LoVo (cell line): ENCODE measurements around the gene PERCC1.

Experiments
- DNase-seq: peaks from one replicate; pipeline ENCODE4 v3.0.0-alpha.2; 2016; ENCODE audit warnings: low spot score

PERCC1 gene

DNA sequence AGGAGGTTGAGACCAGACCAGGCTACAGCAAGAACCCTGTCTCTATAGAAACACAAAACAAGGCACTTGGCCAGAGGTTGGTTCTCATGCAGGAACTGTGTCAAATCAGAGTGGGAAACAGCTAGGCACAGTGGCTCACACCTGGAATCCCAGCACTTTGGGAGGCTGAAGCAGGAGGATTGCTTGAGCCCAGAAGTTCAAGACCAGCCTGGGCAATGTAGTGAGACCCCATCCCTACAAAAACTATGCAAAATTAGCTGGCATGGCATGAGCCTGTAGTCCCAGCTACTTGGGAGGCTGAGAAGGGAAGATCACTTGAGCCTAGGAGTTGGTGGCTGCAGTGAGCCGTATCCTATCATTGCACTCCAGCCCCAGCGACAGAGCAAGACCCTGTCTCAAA, 18.0 kb upstream of the PERCC1 start:
- DNase-seq, result no peak

DNA sequence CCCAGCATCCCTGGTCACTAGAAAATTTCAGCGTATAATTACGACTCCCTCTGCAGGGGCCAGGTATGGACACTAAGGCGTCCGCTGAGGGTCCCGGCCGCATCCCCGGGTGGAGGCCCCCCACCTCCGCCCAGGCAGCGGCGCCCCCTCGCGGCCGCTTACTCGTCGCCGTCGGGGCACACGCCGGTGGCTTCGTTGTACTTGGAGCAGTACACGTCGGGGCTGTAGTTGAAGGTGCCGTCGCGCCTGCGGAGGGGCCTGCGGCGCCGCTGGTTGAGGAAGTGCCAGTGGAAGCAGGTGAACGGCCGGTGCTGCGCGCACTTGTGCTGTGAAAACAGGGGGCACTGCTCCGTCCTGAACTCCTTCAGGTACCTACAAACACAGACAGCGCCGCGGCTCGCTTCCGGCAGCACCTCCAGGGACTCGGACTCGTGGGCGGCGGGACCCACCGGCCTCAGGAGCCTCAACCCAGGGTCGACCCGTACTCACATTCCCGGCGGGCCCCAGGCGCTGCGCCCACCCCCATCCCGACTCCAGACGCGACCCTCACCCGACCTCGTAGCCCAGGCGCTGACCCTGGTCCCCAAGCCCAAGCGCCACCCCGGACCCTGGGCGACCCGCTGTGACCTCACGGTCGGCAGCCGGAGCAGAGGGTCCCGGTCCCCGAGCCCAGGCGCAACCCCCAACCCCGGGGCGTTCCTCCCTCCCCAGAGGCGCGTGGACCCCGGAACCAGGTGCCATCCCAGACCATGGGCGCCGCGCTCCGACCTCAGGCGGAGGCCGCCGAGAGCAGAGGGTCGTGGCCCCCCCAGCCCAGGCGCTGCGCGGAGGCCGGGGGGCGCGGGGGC, 17.0 kb upstream of the PERCC1 start:
- DNase-seq, result peak; percentile 45

DNA sequence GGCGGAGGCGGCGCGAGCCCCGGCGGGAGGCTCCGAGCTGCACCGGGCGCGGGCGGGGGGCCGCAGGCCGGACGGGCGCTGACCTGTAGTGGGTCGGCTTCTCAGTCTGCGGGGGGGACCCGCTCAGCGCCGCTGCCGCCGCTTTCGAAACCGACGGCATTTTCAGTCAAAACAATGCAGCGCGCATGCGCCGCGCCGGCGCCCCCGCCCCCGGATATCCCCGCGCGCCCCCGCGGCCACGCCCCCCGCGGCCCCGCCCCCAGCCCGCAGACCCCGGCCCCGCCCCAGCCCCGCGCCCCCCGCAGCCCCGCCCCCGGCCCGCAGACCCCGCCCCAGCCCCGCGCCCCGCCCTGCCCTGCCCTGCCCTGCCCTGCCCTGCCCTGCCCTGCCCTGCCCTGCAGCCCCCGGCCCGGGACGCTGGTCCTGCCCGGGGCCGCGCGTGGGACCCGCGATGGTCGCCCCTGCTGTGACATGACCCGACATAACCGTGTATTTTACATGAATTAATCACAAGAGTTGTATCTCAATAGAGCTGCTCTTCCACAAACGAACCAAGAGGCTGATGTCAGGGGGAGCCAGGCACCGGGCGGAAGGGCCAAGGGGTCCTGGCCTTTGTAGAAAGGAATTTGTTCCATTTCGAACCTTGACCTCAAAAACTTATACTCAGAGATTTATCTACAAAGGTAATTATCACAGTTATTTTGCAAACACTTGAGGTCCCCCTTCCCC, 16.2 kb upstream of the PERCC1 start, which contains the start of gene UNKL:
Gene UNKL, minus strand, starts transcription at position 173 of the 729 bp plus-strand sequence. Its CDS starts 13 bp downstream, at position 160.
- peak; percentile 58 for DNase-seq

DNA sequence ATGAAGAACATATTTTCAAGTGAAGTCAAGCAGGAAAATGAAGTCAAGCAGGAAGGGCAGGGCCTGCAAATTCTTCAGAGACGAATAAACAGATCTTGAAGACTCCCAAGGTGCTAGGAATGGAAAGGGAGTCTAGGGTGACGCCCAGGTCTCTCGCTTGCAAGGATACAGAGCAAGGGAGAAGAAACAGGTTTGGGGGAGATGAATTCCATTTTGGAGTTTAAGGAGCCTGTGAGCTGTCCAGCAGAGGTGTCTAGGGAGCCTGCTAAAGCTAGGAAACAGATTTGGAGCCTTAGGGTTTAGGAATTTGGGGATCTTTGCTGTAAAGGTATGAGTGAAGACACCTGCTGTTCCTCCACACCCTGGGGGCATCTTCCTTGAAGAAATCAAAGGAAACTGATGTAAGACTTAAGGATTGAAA, 14.3 kb upstream of the PERCC1 start:
- peak; percentile 23 for DNase-seq

DNA sequence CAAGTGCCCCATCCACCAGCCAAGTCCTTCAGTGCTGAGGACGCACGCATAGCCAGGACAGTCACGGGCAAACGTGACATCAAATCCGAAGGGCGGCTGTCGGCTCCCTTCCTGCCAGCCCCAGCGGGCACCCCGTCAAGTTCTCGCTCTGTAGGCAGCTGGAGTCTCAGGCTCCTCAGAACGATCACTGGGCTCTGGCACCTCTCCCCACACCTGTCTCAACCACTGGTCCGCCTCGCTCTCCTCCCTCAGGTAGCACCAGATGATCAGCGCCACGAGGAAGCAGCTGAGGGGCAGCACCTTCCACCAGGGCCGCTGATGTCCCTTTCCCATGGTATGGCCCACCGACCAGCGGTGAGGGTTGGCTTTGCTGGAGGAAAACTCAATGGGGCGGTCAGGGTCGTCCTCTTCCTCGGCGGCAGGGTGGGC, 10.8 kb upstream of the PERCC1 start:
- DNase-seq, result no peak

DNA sequence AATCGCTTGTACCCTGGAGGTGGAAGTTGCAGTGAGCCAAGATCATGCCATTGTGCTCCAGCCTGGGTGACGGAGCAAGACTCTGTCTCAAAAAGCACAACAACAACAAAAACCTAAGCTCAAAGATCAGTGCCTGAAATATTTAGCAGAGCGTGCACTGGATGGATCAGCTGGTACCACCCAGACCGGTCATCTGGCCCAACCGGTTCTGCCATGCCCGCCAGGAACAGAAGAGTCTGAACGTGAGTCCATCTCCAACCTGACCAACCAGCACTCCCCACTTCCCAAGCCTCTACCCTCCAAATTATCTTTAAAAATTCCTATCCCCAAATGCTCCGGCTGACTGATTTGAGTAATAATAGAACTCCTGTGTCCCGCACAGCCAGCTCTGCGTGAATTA, 8.8 kb upstream of the PERCC1 start:
- no peak for DNase-seq

DNA sequence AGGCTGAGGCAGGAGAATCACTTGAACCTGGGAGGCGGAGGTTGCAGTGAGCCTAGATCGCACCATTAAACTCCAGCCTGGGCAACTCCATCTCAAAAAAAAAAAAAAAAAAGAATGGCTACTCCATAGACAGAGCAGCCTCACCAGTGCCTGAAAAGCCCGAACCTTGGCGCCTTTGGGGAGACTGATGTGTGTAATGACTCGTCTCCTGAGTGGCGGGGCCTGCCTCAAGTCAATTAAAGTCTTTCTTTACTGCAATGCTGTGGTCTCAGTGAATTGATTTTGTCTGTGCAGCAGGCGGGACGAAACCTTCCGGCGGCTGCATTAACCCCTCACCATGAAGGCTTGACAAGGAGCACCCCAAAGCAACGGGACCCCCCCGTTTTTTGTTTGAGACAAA, 6.8 kb upstream of the PERCC1 start:
- no peak for DNase-seq

DNA sequence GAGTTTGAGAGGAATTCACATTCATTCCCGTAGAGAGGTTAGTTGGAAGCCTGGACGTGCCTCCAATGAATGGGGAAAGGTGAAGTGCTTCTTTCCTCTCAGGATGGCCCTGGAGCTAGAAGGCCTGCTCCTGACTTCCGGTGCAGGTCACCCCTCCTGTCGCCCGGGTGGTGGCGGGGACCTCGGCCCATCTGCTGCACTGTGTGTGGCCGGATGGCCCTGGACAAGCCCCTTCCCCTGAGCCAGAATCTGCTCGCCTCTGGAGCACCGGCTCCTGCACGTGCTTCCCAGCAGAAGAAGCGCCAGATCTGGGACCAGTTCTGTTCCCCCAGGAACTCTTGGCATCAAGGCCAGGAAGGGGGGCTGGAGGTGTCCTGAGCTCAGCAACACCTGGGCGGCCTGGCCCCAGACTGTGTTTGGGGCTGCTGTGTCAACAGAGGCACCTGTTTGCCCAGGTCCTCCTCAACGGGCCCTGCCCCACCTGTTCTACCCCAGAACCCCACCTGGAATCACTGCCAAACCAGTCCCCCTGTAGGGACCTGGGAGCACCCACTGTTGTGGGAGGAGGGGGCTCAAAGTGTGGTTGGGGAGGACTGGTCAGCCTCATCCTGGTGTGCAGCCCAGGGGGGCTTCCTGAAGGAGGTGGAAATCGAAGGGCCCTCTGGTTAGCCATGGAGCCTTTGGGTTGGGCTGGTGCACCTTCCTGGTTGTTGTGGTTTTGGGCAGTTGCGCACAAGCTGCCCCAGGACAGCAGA, 5.1 kb upstream of the PERCC1 start:
- no peak for DNase-seq

DNA sequence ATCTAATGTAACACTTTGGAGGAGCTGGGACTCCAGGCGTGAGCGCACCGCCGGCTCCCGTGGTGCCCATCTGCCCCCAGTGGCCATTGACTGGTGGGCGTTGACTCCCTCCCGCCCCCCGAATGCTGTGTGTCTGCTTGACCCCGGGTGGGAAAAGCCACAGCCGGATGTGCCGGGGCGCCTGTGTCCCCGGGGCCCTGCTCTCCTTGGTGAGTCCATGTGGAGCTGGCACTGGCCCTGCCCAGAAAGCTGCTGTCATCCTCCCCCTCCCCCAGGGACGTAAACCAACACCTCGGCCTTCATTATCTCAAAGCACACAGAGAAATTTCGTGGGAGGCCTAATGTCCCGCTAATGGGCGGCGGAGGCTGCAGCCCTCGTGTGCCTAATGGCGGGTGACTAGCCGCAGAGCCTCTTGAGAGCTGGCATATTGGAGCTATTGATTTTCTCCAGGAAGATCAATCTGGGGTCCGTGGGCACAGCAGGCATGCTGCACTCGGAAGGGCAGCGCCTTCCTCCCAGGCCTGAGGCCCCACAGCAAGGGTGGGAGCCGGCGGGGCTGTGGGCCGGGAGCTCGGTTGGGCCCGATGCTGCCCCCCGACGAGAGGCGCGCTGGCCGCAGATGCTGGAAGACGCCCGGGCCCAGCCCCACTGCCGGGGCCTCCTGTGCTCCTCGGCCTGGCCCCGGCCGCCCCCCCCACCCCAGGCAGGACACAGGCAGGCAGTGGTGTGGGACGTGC, 4.0 kb upstream of the PERCC1 start:
- DNase-seq, result no peak

DNA sequence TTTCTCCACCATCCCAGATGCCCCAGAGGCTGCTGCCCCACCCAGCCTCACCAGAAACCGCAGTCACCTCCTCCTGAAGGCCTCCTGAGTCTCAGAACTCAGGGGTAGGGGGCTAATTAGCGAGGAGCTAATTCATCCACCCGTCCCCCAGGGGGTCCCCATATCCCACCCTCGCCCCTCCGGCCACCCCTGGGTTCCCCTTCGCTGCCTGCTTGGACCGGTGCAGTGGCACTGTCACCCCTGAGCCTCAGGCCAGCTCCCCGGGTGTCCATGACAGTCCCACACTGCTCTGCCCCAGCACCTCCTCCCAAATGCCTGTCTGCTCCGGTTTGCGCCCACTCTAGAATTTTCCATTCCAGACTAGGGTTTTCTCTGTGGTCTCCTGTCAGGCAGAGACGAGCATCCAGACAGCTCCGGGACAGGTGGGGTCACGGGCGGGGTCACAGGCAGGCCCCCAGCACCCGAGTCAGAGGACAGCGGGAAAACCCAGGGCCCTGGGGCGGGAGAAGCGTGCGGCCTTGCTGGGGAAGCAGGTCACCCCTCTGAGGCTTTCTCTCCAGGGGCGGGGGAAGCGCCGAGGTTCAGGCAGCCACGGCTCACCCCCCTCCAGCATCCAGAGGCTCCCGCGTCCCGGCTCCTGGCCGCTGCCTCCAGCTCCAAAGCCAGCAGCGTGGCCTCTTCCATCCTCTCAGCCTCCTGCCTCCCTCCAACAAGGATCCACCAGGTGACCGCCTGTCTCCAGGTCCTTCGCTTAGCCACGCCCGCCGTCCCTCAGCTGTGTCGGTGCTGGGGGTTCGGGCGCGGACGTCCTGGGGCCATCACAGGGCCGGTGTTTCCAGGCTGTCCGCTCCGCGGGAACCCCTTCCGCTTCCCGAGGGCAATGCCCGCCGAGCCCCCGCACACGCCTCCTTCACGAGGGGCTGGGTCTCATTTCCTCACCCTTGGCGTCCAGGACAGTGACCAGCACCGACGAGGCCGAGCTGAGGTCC, 3.1 kb upstream of the PERCC1 start:
- no peak for DNase-seq

DNA sequence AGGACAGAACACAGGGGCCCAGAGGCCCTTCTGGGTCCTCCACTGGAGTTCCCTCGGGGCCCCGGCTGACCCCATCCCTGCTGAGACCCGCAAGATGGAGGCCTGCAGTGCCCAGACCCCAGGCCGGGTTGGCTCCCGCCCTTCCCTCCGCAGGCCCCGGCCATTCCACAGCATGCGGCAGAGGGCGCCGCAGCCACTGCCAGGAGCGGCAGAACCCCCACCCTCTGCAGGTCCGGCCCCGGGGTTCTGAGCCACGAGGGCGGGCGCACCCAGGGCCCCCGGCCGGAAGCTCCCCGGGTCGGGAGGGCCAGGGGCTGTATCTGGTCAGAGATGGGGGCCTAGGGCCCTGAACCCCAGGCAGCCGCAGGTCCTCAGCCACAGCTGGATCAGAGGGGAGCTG, 2.4 kb upstream of the PERCC1 start:
- no peak for DNase-seq

DNA sequence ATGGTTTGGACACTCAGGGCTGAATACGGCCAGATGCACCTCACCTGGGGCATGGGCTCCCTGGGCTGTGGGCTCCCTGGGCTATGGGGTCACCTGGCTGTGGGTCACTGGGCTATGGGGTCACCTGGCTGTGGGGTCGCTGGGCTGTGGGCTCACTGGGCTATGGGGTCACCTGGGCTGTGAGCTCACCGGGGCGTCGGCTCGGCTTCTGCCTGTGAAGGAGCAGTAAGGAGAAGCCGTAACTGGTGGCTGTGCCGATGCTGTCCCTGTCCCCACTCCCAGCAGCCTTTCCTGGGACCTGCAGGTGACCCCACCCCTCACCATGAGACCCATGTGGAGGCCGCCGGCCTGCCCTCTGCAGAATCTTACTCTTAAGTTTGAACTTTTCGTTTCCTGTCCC, 1.9 kb upstream of the PERCC1 start:
- no peak for DNase-seq

DNA sequence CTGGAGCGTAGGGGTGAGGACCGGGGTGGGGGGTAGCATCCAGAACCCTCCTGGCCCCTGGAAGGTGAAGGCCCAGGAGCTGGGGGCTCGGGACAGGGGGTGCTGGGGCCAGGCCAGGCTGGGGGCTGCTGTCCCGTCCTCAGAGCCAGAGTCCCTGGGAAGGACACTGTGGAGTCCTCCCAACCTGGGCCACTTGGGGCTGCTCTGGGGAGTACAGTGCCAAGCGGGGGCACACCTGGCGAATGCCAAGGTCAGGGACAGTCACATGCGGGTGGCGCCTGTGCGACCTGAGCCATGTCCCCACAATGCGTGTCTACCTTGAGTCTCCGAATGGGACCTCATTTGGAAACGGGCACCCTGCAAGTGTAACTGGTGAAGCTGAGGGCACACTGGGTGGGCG, 1.2 kb upstream of the PERCC1 start:
- DNase-seq, result no peak

DNA sequence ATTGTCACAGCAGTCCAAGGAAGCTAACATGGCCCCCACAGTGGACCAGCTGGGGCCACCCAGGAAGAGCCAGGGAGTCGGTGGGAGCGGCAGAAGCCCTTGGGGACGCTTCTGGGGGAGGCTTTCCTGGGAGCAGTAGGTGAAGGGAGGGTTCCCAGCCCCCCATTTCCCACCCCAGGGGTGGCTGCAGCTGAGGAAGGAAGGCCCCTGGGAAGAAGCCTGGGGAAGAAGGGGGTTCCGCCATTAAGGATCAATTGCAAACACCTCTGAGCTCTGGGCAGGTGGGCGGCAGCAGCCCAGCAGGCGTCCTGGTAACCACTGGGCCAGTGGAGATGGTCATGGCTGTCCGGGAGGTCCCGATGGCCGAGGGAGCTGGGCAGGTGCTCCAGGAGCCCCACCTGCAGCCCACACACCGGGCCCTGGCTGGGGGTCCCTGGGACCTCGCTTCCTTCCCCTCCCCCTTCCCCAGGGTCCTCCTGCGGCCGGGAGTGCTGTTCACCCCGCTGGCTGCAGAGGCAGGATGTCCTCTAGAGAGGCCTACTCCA, 592 bp upstream of the PERCC1 start:
- DNase-seq, result no peak

DNA sequence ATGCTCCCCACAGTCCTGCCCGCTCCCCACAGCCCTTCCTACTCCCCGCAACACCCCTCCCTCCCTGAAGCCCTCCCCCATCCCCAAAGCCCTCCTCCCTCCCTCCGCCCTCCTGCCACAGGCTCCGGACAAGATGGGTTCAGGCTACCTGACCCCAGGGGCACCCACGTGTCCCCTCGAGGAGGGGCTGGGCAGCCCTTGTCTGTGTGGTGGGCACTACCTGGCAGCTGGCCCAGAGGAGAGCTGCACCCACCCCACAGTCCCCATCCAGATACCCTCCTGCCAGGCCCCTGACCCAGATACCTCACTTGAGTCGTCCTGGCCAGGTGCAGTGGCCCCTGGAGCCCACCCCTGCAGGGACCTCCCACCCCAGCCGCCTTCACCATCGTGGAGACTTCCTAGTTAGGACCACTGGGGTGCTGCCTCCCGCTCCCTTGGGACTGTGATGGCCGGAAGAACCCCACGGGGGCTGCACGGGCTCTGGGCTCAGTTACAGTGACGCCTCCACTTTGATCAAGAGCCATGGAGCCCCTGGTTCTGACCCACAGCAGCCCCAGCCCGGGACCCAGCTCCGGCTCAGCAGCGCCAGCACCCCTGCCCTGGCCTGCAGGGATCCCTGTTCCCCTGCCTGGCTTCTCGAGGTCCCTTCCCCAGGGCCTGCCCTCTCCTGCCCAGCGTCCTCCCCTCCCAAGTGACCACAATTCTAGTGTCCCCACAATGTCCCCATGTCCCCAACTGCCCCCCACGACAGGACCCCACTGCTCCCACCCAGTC, 806 bp downstream of the PERCC1 start:
- DNase-seq, result no peak

DNA sequence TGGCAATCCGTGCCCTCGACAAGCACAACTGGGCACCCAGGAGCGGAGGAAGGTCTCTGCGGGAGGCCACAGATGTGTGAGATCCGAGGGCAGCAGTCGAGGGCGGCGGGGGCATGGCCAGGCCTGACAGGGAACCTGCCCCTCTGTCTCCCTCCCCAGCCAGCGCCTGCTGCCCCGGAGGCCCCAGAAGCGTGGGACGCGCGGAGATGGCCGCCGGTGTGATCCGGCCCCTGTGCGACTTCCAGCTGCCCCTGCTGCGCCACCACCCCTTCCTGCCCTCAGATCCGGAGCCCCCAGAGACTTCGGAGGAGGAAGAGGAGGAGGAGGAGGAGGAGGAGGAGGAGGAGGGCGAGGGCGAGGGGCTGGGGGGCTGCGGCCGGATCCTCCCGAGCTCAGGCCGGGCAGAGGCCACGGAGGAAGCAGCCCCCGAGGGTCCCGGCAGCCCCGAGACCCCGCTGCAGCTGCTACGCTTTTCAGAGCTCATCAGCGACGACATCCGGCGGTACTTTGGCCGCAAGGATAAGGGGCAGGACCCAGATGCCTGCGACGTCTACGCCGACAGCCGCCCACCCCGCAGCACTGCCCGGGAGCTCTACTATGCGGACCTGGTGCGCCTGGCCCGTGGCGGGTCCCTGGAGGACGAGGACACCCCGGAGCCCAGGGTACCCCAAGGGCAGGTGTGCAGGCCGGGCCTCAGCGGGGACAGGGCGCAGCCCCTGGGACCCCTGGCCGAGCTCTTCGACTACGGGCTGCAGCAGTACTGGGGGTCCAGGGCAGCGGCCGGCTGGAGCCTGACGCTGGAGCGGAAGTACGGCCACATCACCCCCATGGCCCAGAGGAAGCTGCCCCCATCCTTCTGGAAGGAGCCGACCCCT, 1.7 kb downstream of the PERCC1 start:
- no peak for DNase-seq

DNA sequence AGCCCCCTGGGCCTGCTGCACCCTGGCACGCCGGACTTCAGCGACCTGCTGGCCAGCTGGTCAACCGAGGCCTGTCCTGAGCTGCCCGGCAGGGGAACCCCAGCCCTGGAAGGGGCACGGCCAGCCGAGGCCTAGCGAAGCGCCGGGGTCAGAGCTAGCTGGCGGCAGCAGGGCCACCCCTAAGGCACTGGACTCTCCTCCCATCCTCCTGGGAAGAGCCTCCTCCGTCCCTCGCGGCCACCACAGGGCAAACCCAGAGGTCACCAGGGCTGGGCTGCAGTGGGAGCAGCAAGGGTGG, 2.3 kb downstream of the PERCC1 start:
- DNase-seq, result no peak

DNA sequence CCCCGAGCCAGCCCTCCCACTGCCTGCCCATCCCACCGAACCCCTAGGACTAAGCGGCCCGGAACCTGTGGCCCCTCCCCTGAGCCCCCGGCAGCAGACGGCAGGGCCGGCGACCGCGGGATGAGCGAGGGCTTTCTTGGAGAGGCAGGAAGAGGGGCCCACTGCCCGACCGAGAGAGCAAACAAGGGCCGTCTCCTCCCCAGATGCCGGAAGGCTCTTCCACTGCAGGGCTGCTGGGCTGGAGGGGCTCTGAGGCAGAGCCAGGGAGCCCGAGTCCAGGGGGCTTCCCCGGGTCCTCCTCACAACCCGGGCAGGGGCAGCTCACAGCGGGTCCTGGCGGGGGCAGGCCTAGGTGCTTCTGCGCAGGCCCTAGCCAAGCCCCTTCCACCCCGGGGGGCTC, 2.9 kb downstream of the PERCC1 start:
- no peak for DNase-seq
